ENCODE results near the gene ARGLU1. TPM values are rescaled to one million over a fixed set of nuclear protein-coding genes. Genes with fewer than 3 reads are reported as not detected.

ARGLU1 gene
- total and polyA plus RNA-seq, 3 donors from 2014 or later, result 67.6 to 164 (median 148) TPM

GRCh38 chr13:106589716-106590115, 21.8 kb upstream of the ARGLU1 start:
- H3K27me3 ChIP-seq, result no peaks in the 10 kb centered on the region
- H3K4me1 ChIP-seq, result no peaks in the 10 kb centered on the region
- no peak for DNase-seq
- 77 to 83% methylated on average over 5 of the region's 5 CpGs for WGBS, 2 donors
- intact Hi-C loops (cut with DNase I; ENCODE audit: low total_unique reads), result no loop called here
- no peak overlapping the region for H3K27ac ChIP-seq
- H3K4me3 ChIP-seq, result no peak overlapping the region
- H3K9me3 ChIP-seq, result no peaks in the 10 kb centered on the region
- H3K36me3 ChIP-seq (ENCODE audit: low read depth, missing control alignments), result no peaks in the 10 kb centered on the region
- TF ChIP-seq POLR2A (IDR thresholded peaks at IDR 0.05) (no peak), CTCF (IDR thresholded peaks at IDR 0.05) (no peak)

GRCh38 chr13:106588367-106588766, 20.4 kb upstream of the ARGLU1 start:
- H3K9me3 ChIP-seq, result no peaks in the 10 kb centered on the region
- H3K4me3 ChIP-seq, result no peak overlapping the region
- no peak for DNase-seq
- H3K4me1 ChIP-seq, result no peaks in the 10 kb centered on the region
- no peaks in the 10 kb centered on the region for H3K27me3 ChIP-seq
- TF ChIP-seq POLR2A (IDR thresholded peaks at IDR 0.05), result no peak
- TF ChIP-seq CTCF (IDR thresholded peaks at IDR 0.05), result no peak
- H3K27ac ChIP-seq, result no peak overlapping the region
- intact Hi-C loops (cut with DNase I; ENCODE audit: low total_unique reads), result no loop called here
- 76% methylated on average over 4 of the region's 4 CpGs for WGBS, 2 donors
- H3K36me3 ChIP-seq (ENCODE audit: low read depth, missing control alignments), result no peaks in the 10 kb centered on the region

- Histone ChIP-seq H3K36me3 (ENCODE audit: low read depth, missing control alignments) (no peaks in the 10 kb centered on the region), H3K4me1 (no peaks in the 10 kb centered on the region), H3K4me3 (no peak overlapping the region), H3K27ac (no peak overlapping the region), H3K27me3 (no peaks in the 10 kb centered on the region), H3K9me3 (no peaks in the 10 kb centered on the region)
- no peak for TF ChIP-seq POLR2A (IDR thresholded peaks at IDR 0.05)
- TF ChIP-seq CTCF (IDR thresholded peaks at IDR 0.05), result no peak
- no peak for DNase-seq
- WGBS, 2 donors, result 93 to 97% methylated on average over 3 of the region's 3 CpGs
- intact Hi-C loops (cut with DNase I; ENCODE audit: low total_unique reads), result no loop called here
These were observed 19.9 kb upstream of the ARGLU1 start for GRCh38 chr13:106587787-106588186.

GRCh38 chr13:106586648-106587166, 18.8 kb upstream of the ARGLU1 start:
- Histone ChIP-seq H3K27me3 (no peaks in the 10 kb centered on the region), H3K4me3 (no peak overlapping the region), H3K27ac (no peak overlapping the region), H3K9me3 (no peaks in the 10 kb centered on the region), H3K36me3 (ENCODE audit: low read depth, missing control alignments) (no peaks in the 10 kb centered on the region), H3K4me1 (no peaks in the 10 kb centered on the region)
- 74 to 100% methylated on average over 3 to 4 of the region's 4 CpGs for WGBS, 2 donors
- DNase-seq, result no peak
- intact Hi-C loops (cut with DNase I; ENCODE audit: low total_unique reads), result no loop called here
- TF ChIP-seq CTCF (IDR thresholded peaks at IDR 0.05) (no peak), POLR2A (IDR thresholded peaks at IDR 0.05) (no peak)

- no peak overlapping the region for H3K27ac ChIP-seq
- no peaks in the 10 kb centered on the region for H3K36me3 ChIP-seq (ENCODE audit: low read depth, missing control alignments)
- no peak for DNase-seq
- TF ChIP-seq POLR2A (IDR thresholded peaks at IDR 0.05), result no peak
- H3K27me3 ChIP-seq, result no peaks in the 10 kb centered on the region
- H3K9me3 ChIP-seq, result no peaks in the 10 kb centered on the region
- 70 to 96% methylated on average over 4 of the region's 4 CpGs for WGBS, 2 donors
- intact Hi-C loops (cut with DNase I; ENCODE audit: low total_unique reads), result no loop called here
- H3K4me3 ChIP-seq, result no peak overlapping the region
- H3K4me1 ChIP-seq, result no peaks in the 10 kb centered on the region
These were observed 13.3 kb upstream of the ARGLU1 start for GRCh38 chr13:106581225-106581624.
